HG03196 (cell line): ENCODE data around the gene ADCY10.
"Not testable (repeated sequence)": the region's sequence is repeated elsewhere in the genome, so short reads cannot be mapped to it uniquely, and the experiment has no call there.

Experiments used
- ATAC-seq: cut with Tn5 transposase; IDR thresholded peaks from one replicate; pipeline ENCODE4 v1.9.1; 2021; ENCODE audit not compliant: unreplicated experiment

Gene ADCY10

GRCh38 chr1:167893798-167894197 is 20.1 kb downstream of the ADCY10 start:
- no peak for ATAC-seq

GRCh38 chr1:167890400-167890799 is 23.5 kb downstream of the ADCY10 start:
- no peak for ATAC-seq

GRCh38 chr1:167887187-167887586 is 26.7 kb downstream of the ADCY10 start:
- not testable (repeated sequence) for ATAC-seq

- no peak for ATAC-seq
Measured at GRCh38 chr1:167882376-167882775, 31.6 kb downstream of the ADCY10 start.

GRCh38 chr1:167881786-167882185 is 32.1 kb downstream of the ADCY10 start:
- no peak for ATAC-seq

GRCh38 chr1:167881069-167881468 is 32.9 kb downstream of the ADCY10 start:
- ATAC-seq = no peak

GRCh38 chr1:167880580-167881021 is 33.3 kb downstream of the ADCY10 start:
- ATAC-seq = no peak

- no peak for ATAC-seq
Measured at GRCh38 chr1:167879508-167879907, 34.4 kb downstream of the ADCY10 start.

- no peak for ATAC-seq
Measured at GRCh38 chr1:167878372-167879160, 35.4 kb downstream of the ADCY10 start.

- no peak for ATAC-seq
Measured at GRCh38 chr1:167876597-167877175, 37.2 kb downstream of the ADCY10 start.

- no peak for ATAC-seq
Measured at GRCh38 chr1:167871331-167871730, 42.6 kb downstream of the ADCY10 start.

- not testable (repeated sequence) for ATAC-seq
Measured at GRCh38 chr1:167869157-167870001, 44.6 kb downstream of the ADCY10 start.

- not testable (repeated sequence) for ATAC-seq
Measured at GRCh38 chr1:167866739-167867414, 47.1 kb downstream of the ADCY10 start.

GRCh38 chr1:167866326-167866725 is 47.6 kb downstream of the ADCY10 start:
- ATAC-seq = not testable (repeated sequence)

- not testable (repeated sequence) for ATAC-seq
Measured at GRCh38 chr1:167865804-167866308, 48.1 kb downstream of the ADCY10 start.

- not testable (repeated sequence) for ATAC-seq
Measured at GRCh38 chr1:167865193-167865592, 48.7 kb downstream of the ADCY10 start.

GRCh38 chr1:167864392-167865032 is 49.4 kb downstream of the ADCY10 start:
- ATAC-seq = no peak

GRCh38 chr1:167863921-167864279 is 50.0 kb downstream of the ADCY10 start:
- ATAC-seq = no peak

- ATAC-seq = not testable (repeated sequence)
Measured at GRCh38 chr1:167863191-167863920, 50.6 kb downstream of the ADCY10 start.
